Breast epithelium (tissue), 4 donors: Measurements from ENCODE around the gene ZBTB44. TPM values are rescaled to one million over a fixed set of nuclear protein-coding genes. Genes with fewer than 3 reads are reported as not detected.

Source experiments
- DNase-seq, 2 donors: peaks; one replicate each; pipeline ENCODE4 v3.0.0-alpha.2; 2019; ENCODE audit warnings: low spot score in 2 of 2
- H3K27ac ChIP-seq, 2 donors: fragments of 200-600 bp; sonication (generic) in 1 of 2; one replicate each; pipeline ENCODE4 v1.5.1; 2016 to 2019; ENCODE audit warnings: mild to moderate bottlenecking in 1 of 2
- H3K27me3 ChIP-seq, 2 donors: fragments of 200-600 bp; sonication (generic) in 1 of 2; one replicate each; pipeline versions ENCODE4 v1.5.1 to v1.6.0; 2017 to 2019; ENCODE audit warnings: control low read depth in 1 of 2, mild to moderate bottlenecking in 1 of 2
- H3K36me3 ChIP-seq: fragments of 200-600 bp; one replicate; pipeline ENCODE4 v1.5.1; 2019
- H3K4me1 ChIP-seq, 2 donors: fragments of 200-600 bp; sonication (generic); one replicate each; pipeline ENCODE4 v1.5.1; 2016 to 2019; ENCODE audit warnings: control low read depth in 1 of 2
- H3K4me3 ChIP-seq, 3 donors: fragments of 200-600 bp; sonication (generic); 1 replicate in 2 of 3; 2 replicates in 1 of 3; pipeline ENCODE4 v1.5.1; 2016 to 2019; ENCODE audit warnings: mild to moderate bottlenecking in 3 of 3, moderate library complexity in 2 of 3
- H3K9me3 ChIP-seq, 2 donors: fragments of 200-600 bp; sonication (generic) in 1 of 2; one replicate each; pipeline ENCODE4 v1.5.1; 2016 to 2019; ENCODE audit warnings: control low read depth in 1 of 2
- CTCF ChIP-seq, 3 donors: fragments of 450-650 bp; IDR thresholded peaks; one replicate each; pipeline ENCODE4 v1.5.1; 2016 to 2017; ENCODE audit warnings: antibody characterized with exemption in 3 of 3, mild to moderate bottlenecking in 3 of 3, moderate library complexity in 3 of 3
- POLR2A ChIP-seq: fragments of 450-650 bp; IDR thresholded peaks from one replicate; pipeline ENCODE4 v1.6.1; 2016; ENCODE audit warnings: antibody characterized with exemption, mild to moderate bottlenecking, moderate library complexity
- POLR2AphosphoS5 ChIP-seq, 3 donors: sonication (generic); formaldehyde crosslinking; IDR thresholded peaks; one replicate each; pipeline ENCODE4 v1.6.1; 2017; ENCODE audit warnings: antibody characterized with exemption in 3 of 3
- intact Hi-C: fragments of 100-400 bp; cut with DNase I; formaldehyde crosslinking; loops from one replicate; pipeline ENCODE4 v1.15.1; 2023; ENCODE audit warnings: low total_unique reads
- total RNA-seq, 3 donors: library from RNA; depleted of rRNA; stranded (reverse); fragments of >200 nt; gene quantifications; one replicate each; pipeline ENCODE4 v1.1.0, GENCODE V29; 2016

ZBTB44 gene
- total RNA-seq, 3 donors from 2014 or later: 73.8 to 111 (median 107) TPM

- no peaks in the 10 kb centered on the region for H3K9me3 ChIP-seq
- TF ChIP-seq POLR2A (no peak), CTCF (IDR thresholded peaks at IDR 0.05) (no peak), POLR2AphosphoS5 (IDR thresholded peaks at IDR 0.05) (no peak)
- peak in 1 of 2 donors; percentile 16 for DNase-seq
- H3K27me3 ChIP-seq: no peaks in the 10 kb centered on the region
- no peak overlapping the region for H3K27ac ChIP-seq
- intact Hi-C loops: no loop called here
- peak overlapping the region in 2 of 3 donors; percentile 31 to 43 for H3K4me3 ChIP-seq
- no peaks in the 10 kb centered on the region for H3K4me1 ChIP-seq
- no peaks in the 10 kb centered on the region for H3K36me3 ChIP-seq
These were observed 105.4 kb downstream of the ZBTB44 start for GRCh38 chr11:130209128-130209932.

GRCh38 chr11:130208241-130209127 lies 106.2 kb downstream of the ZBTB44 start:
- DNase-seq: no peak
- Histone ChIP-seq H3K27me3 (no peaks in the 10 kb centered on the region), H3K9me3 (no peaks in the 10 kb centered on the region), H3K27ac (no peak overlapping the region), H3K4me1 (no peaks in the 10 kb centered on the region), H3K4me3 (peak overlapping the region in 1 of 3 donors; percentile 43), H3K36me3 (no peaks in the 10 kb centered on the region)
- no peak for TF ChIP-seq POLR2A
- TF ChIP-seq POLR2AphosphoS5 (IDR thresholded peaks at IDR 0.05): no peak
- no peak for TF ChIP-seq CTCF (IDR thresholded peaks at IDR 0.05)
- intact Hi-C loops: no loop called here

- Histone ChIP-seq H3K4me1 (no peaks in the 10 kb centered on the region), H3K36me3 (no peaks in the 10 kb centered on the region), H3K27ac (no peak overlapping the region), H3K9me3 (no peaks in the 10 kb centered on the region), H3K4me3 (no peak overlapping the region), H3K27me3 (no peaks in the 10 kb centered on the region)
- TF ChIP-seq CTCF (IDR thresholded peaks at IDR 0.05) (no peak), POLR2AphosphoS5 (IDR thresholded peaks at IDR 0.05) (no peak), POLR2A (no peak)
- intact Hi-C loops: no loop called here
- no peak for DNase-seq
These were observed 108.6 kb downstream of the ZBTB44 start for GRCh38 chr11:130206141-130206540.

- no peaks in the 10 kb centered on the region for H3K36me3 ChIP-seq
- intact Hi-C loops: no loop called here
- no peak for DNase-seq
- no peak for TF ChIP-seq POLR2AphosphoS5 (IDR thresholded peaks at IDR 0.05)
- TF ChIP-seq CTCF (IDR thresholded peaks at IDR 0.05): no peak
- TF ChIP-seq POLR2A: no peak
- H3K27me3 ChIP-seq: no peaks in the 10 kb centered on the region
- H3K27ac ChIP-seq: no peak overlapping the region
- no peaks in the 10 kb centered on the region for H3K4me1 ChIP-seq
- H3K4me3 ChIP-seq: no peak overlapping the region
- H3K9me3 ChIP-seq: no peaks in the 10 kb centered on the region
These were observed 110.0 kb downstream of the ZBTB44 start for GRCh38 chr11:130204703-130205095.
